Activated naive CD4-positive, alpha-beta T cell (primary cell): Measurements from ENCODE around the gene CCDC33.

ENCODE experiments used
- DNase-seq, 4 experiments: peaks; one replicate each; lab custom pipeline; 2025; lab: John Stamatoyannopoulos, UW

The CCDC33 gene

DNA sequence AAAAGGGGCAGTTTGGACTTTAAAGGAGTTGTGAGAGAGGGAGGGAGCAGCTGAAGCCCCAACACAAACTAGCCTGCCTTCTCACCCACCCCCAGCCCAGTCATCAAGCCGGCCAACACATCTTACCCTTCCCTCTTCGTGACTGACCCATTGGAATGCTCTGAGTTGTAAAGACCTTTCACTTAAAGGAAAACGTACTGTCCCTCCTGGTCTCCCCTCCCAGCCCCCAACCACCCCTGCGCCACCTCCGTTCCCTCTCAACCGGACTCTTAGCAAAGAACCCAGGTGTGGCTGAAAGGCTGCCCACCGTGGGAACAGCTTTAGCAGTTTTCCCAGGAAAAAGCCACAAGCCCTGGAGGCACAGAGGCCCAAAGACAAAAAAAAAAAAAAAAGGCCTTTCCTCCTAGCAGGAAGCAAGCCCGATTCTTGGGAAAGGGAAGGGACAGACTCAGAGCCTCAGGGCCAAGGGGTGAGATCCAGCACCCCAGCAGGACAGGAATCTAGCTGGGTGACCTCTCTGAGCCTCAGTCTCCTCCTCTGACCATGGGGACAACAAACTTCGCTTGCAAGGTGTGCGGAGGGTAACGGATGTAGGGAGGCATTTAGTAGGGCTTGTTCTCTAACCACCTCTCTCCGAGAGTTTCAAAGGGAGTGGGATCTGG, 128.9 kb downstream of the CCDC33 start:
- DNase-seq, result no peak

DNA sequence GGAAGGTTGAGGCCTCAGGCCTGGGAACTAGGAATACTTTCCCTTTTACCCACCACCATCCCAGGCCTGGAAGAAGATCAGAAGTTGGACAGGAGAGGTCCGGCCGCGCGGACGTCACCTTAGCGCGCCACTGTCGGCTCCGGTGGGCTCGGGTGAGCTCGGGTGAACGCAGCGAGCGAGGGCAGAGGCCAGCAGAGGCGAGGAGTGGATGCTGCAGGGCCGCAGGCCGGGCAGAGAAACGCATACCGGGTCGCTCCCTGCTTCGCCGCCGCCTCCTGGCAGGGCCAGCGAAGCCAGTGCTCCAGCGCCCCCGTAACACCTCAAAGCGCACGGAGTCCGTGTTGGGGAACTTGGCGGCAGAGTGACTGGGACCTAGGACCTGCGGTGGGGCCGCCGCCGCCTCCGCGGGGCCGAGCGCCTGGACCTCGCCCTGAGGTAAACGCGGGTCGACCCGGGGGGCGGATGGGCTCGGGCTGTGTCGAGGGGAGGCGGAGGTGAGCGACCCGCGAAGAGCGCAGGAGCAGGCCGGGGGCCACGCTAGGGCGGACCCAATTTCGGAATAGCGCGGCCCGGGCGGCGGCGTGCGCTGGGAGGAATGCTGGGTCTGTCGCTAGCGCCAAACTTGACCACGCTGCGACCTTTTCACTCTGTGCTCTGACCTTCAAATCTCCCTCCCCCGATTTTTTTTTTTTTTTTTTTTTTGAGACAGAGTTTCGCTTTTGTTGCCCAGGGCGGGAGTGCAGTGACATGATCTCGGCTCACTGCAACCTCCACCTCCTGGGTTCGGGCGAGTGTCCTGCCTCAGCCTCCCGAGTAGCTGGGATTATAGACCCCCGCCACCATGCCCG, 129.7 kb downstream of the CCDC33 start:
- DNase-seq, result no peak

DNA sequence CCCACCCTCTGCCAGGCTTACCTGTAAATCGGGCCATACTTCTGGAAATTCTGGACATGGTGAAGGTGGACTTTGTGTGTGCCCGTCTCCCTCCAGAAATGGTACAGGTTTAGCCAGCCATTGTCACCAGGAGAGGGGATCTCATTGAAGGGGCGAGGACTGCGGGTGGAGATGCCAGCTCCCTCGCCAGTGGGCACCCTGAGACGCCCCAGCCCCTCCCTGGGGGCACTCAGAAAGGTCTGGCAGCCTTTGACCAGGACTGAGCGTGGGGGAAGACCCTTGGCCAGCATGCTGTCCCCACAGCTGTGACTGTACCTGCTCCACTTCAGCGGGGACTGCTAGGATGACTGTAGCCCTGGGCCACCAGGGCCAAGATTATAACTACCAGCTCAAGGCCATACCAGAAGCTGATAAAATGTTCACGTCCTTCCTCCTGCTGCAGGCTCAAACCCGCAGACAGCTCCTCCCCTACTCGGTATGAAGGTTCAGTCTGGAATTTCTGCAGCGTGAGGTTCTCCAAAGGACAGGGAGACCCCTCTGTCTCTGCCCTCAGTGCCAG, 131.2 kb downstream of the CCDC33 start, which contains the start of gene CYP11A1:
Gene CYP11A1 (minus strand): TSS at position 351 of the 559 bp plus-strand sequence. CDS start 61 bp downstream, at position 290.
- no peak for DNase-seq

DNA sequence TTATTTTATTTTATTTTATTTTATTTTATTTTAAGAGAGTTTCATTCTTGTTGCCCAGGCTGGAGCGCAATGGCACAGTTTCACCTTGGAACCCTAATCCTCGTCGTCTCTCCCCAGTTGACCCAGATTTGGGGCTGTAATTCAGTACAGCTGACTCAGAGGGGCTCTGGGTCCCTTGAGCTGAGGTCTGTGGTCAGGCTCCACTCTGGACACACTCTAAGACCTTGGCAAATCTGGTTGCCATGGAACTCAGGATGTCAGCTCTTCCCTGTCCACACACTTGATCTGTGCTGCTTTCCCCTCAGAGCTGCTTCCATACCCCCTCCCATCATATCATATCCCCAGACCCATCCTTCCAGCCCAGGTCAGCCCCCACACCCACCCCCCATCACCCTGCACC, 132.0 kb downstream of the CCDC33 start:
- DNase-seq, result no peak

DNA sequence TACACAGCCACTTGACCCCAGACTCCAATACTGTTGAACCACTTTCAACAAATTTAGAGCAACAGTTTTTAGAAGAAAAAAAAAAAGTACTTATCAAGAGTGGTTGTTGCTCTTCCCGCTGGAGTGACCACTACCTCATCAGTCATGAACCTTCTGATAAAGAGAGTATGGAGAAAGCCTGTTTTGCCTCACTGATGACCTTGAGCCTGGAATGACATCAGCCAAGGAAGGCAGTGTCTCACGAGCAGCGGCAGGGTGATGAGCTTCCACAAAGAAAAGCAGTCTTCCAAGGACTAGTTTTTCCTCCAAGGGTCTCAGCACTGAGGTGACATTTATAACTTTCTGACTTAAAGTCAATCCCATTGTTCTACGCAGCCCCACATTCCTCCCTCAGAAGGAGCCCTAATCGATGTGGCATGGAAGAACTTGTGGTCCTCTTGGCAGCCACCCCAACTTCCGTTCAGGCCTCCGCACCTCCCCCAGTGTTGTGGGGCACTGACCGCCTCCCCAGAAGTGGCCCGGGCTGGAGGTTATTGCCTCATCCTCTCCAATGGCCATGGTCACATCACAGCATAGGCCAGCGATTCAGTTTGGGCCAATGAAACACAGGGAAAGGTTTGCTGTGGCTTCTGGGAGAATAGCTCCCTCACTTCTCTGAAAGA, 133.1 kb downstream of the CCDC33 start:
- no peak for DNase-seq

DNA sequence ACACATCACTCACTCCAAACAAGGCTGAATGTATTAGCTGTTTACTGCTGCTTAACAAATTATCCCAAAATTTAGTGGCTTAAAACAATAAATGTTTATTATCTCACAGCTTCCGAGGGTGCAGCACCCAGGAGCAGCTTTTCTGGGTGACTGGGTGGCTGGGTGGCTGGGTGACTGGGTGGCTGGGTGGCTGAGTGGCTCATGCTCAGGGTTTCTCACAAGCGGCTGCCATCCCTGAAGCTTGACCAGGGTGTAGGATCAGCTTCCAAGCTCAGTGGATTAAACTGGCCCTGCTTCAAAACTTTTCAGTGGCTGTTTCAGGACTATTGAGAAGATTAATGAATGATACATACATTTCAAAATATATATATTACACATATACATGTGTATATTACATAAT, 133.6 kb downstream of the CCDC33 start:
- no peak for DNase-seq

DNA sequence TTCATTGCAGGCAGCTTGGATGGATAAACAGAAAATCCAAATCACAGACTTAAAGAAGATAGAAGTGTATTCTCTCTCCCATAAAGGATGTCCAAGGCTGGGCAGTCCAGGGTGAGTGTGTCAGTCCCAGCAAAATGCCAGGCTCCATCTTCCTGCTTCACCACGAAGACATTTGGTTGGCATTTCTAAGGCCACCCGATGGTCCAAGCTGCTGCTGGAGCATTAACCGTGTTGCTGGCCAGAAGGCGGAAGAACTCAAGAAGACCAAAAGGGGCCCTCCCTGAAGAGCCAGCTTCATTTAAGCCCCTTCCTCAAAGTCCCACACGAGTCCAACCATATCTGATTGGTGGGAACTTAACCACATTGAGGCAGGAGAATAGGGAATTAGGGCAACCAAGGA, 134.3 kb downstream of the CCDC33 start:
- DNase-seq, result no peak

DNA sequence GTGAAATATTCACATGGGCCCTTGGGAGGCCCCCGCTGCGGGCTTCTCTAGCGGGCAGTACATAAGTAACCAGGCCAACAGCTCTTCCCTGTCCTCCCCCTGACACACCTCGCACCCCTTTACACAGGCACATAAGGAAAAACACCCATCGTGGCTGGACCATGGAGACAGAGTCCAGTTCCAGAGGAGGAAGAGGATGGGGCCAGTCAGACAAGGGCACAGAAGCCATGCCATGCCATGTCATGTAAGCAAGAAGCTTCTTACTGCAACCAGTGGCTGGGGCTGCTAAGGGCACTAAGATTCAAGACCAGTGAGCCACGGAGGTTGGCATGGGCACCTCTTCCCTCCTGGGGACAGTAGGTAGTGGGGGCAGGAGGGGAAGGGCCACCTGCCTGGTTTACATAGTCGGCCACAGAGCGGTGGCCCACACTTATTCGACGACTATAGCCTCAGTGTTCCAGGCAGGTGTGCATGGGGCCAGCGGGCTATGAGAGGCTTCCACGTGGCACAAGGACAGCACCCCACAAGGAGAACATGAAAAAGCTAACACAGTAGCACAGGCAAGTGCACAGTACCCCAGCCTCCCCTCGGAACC, 137.0 kb downstream of the CCDC33 start:
- no peak for DNase-seq

DNA sequence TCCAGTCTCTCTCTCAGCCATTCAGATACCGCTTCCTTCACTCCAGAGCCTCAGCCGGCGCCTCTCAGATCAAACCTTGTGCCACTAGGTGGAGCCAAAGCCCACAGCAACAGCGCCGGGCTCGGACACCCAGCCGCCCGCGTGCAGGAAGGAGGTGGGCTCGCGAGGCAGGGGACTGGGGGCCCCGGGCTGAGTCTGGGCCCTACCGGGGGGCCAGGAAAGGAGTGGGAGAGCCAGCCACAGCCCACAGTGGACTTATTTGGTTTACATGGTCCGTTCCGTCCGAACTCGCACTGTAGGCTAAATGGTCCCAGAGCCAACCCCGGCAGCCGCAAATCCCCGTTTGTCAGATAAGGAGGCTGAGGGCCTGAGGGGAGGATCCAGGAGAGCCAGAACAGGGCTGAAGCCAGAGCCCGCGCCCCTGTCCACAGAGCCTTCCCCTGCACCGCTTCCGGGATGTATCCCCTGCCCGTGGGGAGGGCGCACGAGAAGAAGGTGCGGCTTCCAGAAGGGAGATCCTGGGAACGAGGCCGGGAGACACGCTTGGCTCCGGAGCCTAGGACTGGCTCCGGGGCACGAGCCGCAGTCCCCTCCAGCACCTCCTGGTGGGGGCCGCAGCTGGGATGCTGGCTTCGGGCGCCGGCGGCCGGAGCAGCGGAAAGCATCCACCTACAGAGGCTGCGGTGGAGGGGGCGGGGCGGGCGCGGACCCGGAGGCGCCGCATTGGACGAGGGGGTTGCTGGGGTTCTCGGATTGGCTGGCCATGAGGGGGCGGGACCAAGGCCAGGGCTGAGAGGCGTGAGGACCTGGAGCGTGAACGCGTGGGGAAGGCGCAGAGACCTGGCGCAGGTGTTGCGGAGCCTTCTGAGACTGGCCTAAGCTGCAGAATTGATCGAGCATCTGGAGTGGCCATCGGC, 137.9 kb downstream of the CCDC33 start:
- DNase-seq, result peak; percentile 75 to 93 (median 88)

DNA sequence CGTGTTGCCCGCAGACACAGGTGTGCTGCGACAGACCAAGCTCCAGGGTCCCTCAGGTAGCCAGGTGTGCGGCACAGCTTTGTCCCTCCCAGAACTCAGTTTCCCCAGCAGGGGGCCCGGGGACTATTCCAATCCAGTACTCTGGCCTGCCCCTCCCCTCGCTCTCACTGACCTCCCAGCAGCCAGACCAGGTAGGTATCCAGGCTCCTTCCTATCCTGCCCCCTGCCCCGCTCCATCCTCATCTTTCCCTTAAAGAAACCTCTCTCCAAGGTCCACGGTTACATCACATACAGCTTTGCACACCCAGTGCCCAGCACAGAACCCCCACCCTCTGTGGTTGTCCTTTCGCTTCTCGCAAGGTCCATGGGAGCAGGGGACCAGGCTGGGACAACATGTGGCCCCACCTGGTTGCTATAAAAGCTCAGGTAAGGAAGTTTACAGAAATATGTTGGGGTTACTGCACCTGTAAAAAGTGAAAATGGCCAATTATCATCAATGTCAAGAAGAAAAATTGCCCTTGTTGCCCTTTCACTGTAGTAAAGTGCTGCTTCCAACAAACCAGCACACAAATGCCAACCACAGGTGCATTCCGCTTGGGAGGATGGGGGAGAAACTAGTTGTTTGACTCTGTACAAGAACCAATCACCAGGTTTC, 138.6 kb downstream of the CCDC33 start:
- DNase-seq, result no peak

DNA sequence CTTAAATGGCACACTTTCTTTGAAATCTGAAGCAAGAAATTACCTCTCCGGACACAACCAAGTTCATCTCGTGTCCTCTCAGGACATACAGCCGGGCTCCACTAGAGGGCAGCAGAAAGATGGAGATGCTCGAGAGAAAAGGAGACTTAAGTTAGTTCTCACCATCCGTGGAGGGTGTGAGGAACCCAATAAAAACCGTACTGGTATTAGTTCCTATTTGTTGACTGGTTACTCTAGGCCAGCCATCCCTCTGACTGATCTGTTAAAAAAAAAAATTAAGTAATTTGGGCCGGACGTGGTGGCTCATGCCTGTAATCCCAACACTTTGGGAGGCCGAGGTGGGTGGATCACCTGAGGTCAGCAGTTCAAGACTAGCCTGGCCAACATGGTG, 139.2 kb downstream of the CCDC33 start:
- DNase-seq, result peak; percentile 36 to 78 (median 68)

DNA sequence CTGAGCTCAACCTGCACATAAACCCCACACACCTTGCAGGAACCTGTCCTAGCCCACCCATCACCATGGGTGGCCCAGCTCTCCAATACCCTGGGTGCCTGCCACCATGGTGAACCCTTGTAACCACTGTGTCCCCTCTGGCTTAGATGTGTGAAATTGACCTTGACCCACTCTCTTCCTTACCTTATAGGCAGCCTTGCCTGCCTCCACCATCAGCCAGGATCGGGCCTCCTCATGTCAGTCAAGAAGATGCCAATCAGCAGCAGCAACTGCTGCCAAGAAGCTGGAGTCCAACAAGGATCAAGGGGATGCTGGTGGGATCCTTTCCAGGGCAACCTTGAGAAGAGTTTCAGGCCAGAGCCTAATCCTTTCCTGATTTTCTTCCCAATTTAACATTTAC, 140.1 kb downstream of the CCDC33 start:
- no peak for DNase-seq

DNA sequence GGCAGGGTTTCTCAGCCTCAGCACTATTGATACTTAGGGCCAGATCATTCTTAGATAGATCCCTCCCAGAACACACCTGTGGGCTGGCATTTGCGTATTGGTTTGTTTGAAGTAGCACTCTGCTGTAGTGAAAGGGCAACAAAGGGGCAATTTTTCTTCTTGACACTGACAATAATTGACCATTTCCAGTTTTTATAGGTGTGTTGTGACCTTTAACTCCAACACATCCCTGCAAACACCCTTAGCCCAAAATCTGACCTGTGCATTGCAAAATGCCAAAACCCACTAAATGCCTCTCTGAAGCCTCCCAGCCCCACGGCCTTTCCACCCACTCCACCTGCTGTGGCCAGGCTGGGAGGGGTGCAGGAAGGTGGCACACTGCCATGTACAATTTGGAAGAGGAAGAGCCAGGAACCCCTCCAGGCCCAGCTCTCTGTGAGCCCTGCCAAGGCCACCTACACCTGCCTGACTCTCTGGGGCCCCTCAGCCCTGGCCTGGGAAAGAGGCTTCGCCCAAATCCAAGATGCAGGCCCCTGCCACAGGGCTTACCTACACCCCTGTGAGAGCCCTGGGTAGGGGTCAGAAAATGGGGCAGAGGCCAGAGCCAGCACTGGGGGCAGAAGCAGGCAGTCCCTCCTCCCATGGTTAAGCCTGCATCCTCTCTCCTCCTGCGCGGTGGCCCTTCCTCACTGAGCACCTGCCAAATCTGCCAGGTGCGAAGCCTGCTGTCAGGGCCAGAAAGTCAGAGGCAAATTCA, 140.9 kb downstream of the CCDC33 start:
- DNase-seq, result no peak

DNA sequence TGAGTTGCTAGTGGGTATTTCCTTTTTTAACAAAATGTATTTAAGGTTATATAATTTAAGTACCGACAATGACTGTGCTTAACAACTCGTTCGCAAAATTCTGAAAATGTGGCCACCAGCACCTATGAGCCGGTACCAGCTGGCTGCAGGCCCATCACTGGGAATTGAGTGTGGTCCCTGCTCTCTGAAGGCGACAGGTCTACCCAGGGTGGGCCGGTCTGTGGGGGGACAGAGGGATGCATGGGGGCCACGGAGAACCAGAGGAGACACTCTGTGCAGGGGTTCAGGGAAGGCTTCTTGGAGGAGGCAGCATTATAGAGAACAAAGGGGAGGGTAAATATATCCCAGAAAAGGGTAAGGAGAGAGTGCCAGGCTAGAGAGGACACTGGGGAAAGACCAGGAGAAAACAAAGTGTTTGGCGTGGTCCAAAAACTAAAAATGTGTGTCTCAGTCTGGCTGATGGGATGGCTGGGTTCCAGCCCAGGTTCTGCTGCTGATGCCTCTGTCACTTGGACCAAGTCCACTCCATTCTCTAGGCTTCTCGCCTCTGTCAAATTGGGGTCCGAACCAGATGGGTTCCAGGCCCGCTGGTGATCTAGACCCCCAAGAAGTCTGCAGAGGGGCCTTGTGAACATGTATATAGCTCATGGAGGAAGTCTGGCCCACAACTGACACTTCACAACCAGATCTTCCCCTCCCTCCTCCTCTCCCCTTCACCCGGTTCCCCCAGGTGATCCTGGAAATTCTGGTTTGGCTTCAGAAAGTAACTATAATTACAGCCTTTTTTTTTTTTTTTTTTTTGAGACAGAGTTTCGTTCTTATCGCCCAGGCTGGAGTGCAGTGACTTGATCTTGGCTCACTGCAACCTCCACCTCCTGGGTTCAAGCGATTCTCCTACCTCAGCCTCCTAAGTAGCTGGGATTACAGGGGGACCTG, 142.0 kb downstream of the CCDC33 start:
- no peak for DNase-seq

DNA sequence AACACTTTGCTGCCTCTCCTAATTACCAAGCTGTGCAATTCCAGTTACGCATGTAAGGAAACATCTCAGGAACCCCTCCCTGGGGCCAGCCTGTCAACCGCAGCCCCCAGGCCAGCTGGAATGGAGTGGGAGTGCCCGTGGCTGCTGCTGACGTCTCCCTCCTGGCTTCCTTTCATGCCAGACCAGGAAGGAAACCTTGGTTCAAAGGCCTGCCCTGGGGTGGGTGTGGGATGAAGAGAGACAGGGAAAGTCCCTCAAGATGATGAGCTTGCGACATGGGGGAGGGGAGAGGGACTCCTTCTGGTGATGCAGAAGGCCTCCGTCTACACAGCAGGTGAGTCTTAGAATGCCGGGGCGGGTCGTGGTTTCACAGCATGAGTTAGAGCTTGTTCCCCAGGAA, 142.7 kb downstream of the CCDC33 start:
- DNase-seq, result no peak

DNA sequence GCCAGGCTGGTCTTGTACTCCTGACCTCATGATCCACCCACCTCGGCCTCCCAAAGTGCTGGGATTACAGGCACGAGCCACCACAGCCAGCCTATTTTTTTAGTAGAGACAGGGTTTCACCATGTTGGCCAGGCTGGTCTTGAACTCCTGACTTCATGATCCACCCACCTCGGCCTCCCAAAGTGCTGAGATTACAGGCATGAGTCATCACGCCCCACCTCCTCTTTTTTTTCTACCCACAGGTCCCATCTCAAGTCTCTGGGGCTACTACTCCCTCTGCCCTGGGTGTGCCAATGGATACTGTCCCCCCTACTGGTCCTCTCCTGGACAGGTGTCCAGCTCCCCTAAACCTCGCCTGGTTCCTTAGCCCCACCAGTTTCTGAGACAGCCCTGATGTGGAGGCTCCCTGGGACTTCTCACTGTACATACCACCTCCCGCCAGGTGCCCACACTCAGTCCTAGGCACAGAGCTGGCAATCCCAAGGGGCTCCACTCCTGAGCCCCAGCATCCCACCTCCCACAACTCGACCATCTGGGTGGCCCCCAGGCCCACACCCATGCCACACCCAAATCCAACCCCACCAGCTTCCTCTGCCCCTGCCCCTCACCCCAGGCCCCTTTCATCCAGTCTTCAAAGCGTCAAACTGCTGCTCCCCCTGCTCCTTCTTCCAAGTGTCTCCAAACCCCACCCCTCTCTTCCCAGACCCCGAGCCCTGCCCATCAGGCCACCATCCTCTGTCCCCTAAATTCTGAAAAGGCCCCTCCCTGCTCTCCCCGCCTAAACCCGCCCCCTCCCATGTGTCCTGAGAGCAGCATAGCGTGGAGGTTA, 144.4 kb downstream of the CCDC33 start:
- no peak for DNase-seq

DNA sequence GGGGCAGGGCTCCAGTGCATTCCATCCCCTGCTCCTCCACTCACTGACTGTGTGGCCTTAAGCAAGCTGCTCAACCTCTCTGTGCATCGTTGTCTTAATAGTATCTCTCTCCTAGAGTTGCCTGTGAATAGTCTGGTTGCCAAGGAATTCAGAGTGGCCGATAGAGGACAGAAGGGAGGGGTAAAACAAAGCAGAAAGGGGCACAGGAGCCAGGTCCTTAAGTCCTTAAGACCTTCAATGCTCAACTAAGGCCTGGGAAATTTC, 145.0 kb downstream of the CCDC33 start:
- DNase-seq, result no peak

DNA sequence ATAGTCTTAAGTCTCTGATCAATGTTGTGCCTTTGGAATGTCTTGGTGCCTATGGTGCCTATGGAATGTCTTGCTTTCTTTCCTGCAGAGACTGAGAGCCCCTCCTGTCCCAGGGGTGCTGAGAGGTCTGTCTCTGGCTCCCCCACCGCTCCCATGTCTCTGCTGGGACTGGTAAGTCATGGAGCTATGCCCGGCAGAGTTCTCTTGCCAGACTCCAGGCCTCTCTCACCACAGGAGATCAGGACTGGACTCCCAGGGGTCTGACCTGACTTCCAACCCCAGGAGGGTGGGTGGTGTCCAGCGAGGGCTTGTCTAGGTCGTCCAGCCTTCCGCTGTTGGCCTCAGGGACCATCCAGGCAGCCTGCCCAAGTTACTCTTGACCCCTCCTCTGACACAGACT, 145.4 kb downstream of the CCDC33 start:
- DNase-seq, result no peak
